Thyroid gland (tissue), 4 donors: ENCODE measurements around the gene TYRO3. TPM values are rescaled to one million over a fixed set of nuclear protein-coding genes. Genes with fewer than 3 reads are reported as not detected.
A peak's percentile ranks its signal among the peaks of the same experiment; 100 is the strongest.

ENCODE experiments used
- DNase-seq, 2 donors: peaks; one replicate each; pipeline ENCODE4 v3.0.0-alpha.2; 2019
- H3K27ac ChIP-seq, 3 donors: fragments of 200-600 bp; sonication (generic); 1 replicate in 2 of 3; 2 replicates in 1 of 3; pipeline ENCODE4 v1.5.1; 2016 to 2019; ENCODE audit warnings: mild to moderate bottlenecking in 1 of 3, moderate library complexity in 1 of 3
- H3K27me3 ChIP-seq: fragments of 200-600 bp; sonication (generic); one replicate; pipeline ENCODE4 v1.5.1; 2019
- H3K36me3 ChIP-seq, 2 donors: fragments of 200-600 bp; sonication (generic); one replicate each; pipeline ENCODE4 v1.5.1; 2016 to 2019
- H3K4me1 ChIP-seq, 2 donors: fragments of 200-600 bp; sonication (generic); one replicate each; pipeline ENCODE4 v1.5.1; 2017 to 2019
- H3K4me3 ChIP-seq, 3 donors: fragments of 200-600 bp; sonication (generic); replicated peaks in 1 of 3; 1 replicate in 2 of 3; 2 replicates in 1 of 3; pipeline ENCODE4 v1.5.1; 2016; ENCODE audit warnings: mild to moderate bottlenecking in 1 of 3
- H3K9me3 ChIP-seq: fragments of 200-600 bp; sonication (generic); one replicate; pipeline ENCODE4 v1.5.1; 2017
- CTCF ChIP-seq, 6 experiments: fragments of 200-600 bp in 3 of 6; fragments of 450-650 bp in 3 of 6; sonication (generic) in 3 of 6; IDR thresholded peaks; one replicate each; pipeline ENCODE4 v1.5.1; 2016 to 2019; ENCODE audit warnings: antibody characterized with exemption in 6 of 6, mild to moderate bottlenecking in 2 of 6, inconsistent platforms in 1 of 6, moderate library complexity in 1 of 6
- POLR2A ChIP-seq, 2 donors: fragments of 450-650 bp; IDR thresholded peaks; one replicate each; pipeline ENCODE4 v1.6.1; 2017; ENCODE audit warnings: antibody characterized with exemption in 2 of 2, mild to moderate bottlenecking in 2 of 2, moderate library complexity in 1 of 2
- WGBS, 2 donors: methylation state at CpG; one replicate each; pipeline ENCODE4 v1.1.5; 2017; 5-methylcytosine and 5-hydroxymethylcytosine counted together
- intact Hi-C: fragments of 100-400 bp; cut with DNase I; formaldehyde crosslinking; loops from one replicate; pipeline ENCODE4 v1.15.1; 2023
- total RNA-seq, 4 donors: library from RNA; depleted of rRNA; stranded (reverse); fragments of >200 nt; gene quantifications; one replicate each; pipeline ENCODE4 v1.2.3, GENCODE V29; 2016

Gene TYRO3
- total RNA-seq, 4 donors from 2014 or later, result 1.6 to 4.4 (median 3.4) TPM

- intact Hi-C loops, result loop anchor here (10.0 kb wide), 1 partner anchor 211 kb away; no protein-coding TSS in a partner anchor
- no peaks in the 10 kb centered on the region for H3K27me3 ChIP-seq
Observed at GRCh38 chr15:41603941-41604911, 45.2 kb downstream of the TYRO3 start.

GRCh38 chr15:41605566-41605965 is 46.6 kb downstream of the TYRO3 start:
- Histone ChIP-seq H3K4me1 (no peaks in the 10 kb centered on the region), H3K36me3 (no peaks in the 10 kb centered on the region), H3K4me3 (no peak overlapping the region), H3K27ac (no peak overlapping the region), H3K9me3 (no peaks in the 10 kb centered on the region), H3K27me3 (no peaks in the 10 kb centered on the region)
- no peak for TF ChIP-seq CTCF (IDR thresholded peaks at IDR 0.05)
- TF ChIP-seq POLR2A (IDR thresholded peaks at IDR 0.05), result no peak
- intact Hi-C loops, result loop anchor here (10.0 kb wide), 1 partner anchor 209 kb away; no protein-coding TSS in a partner anchor
- WGBS, 2 donors, result 78 to 87% methylated on average over 3 of the region's 3 CpGs
- DNase-seq, result no peak

More at GRCh38 chr15:41603941-41604911, 45.2 kb downstream of the TYRO3 start:
- H3K36me3 ChIP-seq, result no peaks in the 10 kb centered on the region
- H3K9me3 ChIP-seq, result no peaks in the 10 kb centered on the region
- DNase-seq, result peak; percentile 55 to 67
- TF ChIP-seq CTCF (IDR thresholded peaks at IDR 0.05) (peak; percentile 48 to 81 (median 56)), POLR2A (IDR thresholded peaks at IDR 0.05) (no peak)
- 27 to 31% methylated on average over 13 of the region's 13 CpGs for WGBS, 2 donors
- H3K4me1 ChIP-seq, result no peaks in the 10 kb centered on the region
- H3K27ac ChIP-seq, result no peak overlapping the region
- H3K4me3 ChIP-seq, result no peak overlapping the region

- Histone ChIP-seq H3K9me3 (no peaks in the 10 kb centered on the region), H3K27me3 (no peaks in the 10 kb centered on the region), H3K36me3 (no peaks in the 10 kb centered on the region), H3K27ac (no peak overlapping the region), H3K4me1 (no peaks in the 10 kb centered on the region), H3K4me3 (no peak overlapping the region)
- no peak for TF ChIP-seq POLR2A (IDR thresholded peaks at IDR 0.05)
- intact Hi-C loops, result loop anchor here (10.0 kb wide), 1 partner anchor 208 kb away; no protein-coding TSS in a partner anchor
- WGBS, 2 donors, result 85 to 92% methylated on average over 1 of the region's 1 CpG
- DNase-seq, result no peak
Observed at GRCh38 chr15:41606997-41607396, 48.0 kb downstream of the TYRO3 start.

GRCh38 chr15:41609123-41609522 is 50.1 kb downstream of the TYRO3 start:
- TF ChIP-seq CTCF (IDR thresholded peaks at IDR 0.05), result no peak
- no peak for TF ChIP-seq POLR2A (IDR thresholded peaks at IDR 0.05)
- intact Hi-C loops, result loop anchor here (10.0 kb wide), 1 partner anchor 206 kb away; no protein-coding TSS in a partner anchor
- DNase-seq, result no peak
- H3K4me3 ChIP-seq, result no peak overlapping the region
- no peaks in the 10 kb centered on the region for H3K9me3 ChIP-seq
- no peaks in the 10 kb centered on the region for H3K36me3 ChIP-seq
- H3K27me3 ChIP-seq, result no peaks in the 10 kb centered on the region
- WGBS, 2 donors, result 94 to 98% methylated on average over 1 of the region's 1 CpG
- H3K27ac ChIP-seq, result no peak overlapping the region
- H3K4me1 ChIP-seq, result no peaks in the 10 kb centered on the region

- DNase-seq, result no peak
- Histone ChIP-seq H3K36me3 (no peaks in the 10 kb centered on the region), H3K27ac (no peak overlapping the region), H3K4me3 (no peak overlapping the region), H3K4me1 (no peaks in the 10 kb centered on the region), H3K9me3 (no peaks in the 10 kb centered on the region), H3K27me3 (no peaks in the 10 kb centered on the region)
- intact Hi-C loops, result no loop called here
- TF ChIP-seq CTCF (IDR thresholded peaks at IDR 0.05), result no peak
- TF ChIP-seq POLR2A (IDR thresholded peaks at IDR 0.05), result no peak
- WGBS, 2 donors, result 70% methylated on average over 4 of the region's 4 CpGs
Observed at GRCh38 chr15:41610048-41610447, 51.0 kb downstream of the TYRO3 start.
